SK-N-SH treated with all-trans-retinoic acid at 6 μM for 48 hours (cell line): Measurements from ENCODE around the gene CDX2.

Source experiments
- ATAC-seq: fragments of 200-7000 bp; cut with Tn5 transposase; 3 replicates; pipeline ENCODE4 v1.9.1; 2020; ENCODE audit warnings: mild to moderate bottlenecking, moderate library complexity
- ARNTL ChIP-seq: fragments of 450-650 bp; formaldehyde crosslinking; IDR thresholded peaks from 2 replicates; pipeline ENCODE4 v1.5.0; 2020; ENCODE audit warnings: low read depth, mild to moderate bottlenecking, moderate library complexity, borderline replicate concordance
- BACH2 ChIP-seq: fragments of 250-450 bp; sonication (Bioruptor Pico); IDR thresholded peaks from 2 replicates; pipeline ENCODE4 v1.9.0; 2021; ENCODE audit warnings: mild to moderate bottlenecking, borderline replicate concordance
- CSDC2 ChIP-seq: fragments of 250-450 bp; sonication (Bioruptor Pico); IDR thresholded peaks from 2 replicates; pipeline ENCODE4 v1.5.0; 2020; ENCODE audit warnings: mild to moderate bottlenecking, moderate library complexity
- ESRRG ChIP-seq: fragments of 250-450 bp; sonication (Bioruptor Pico); IDR thresholded peaks from 2 replicates; pipeline ENCODE4 v1.6.1; 2021; ENCODE audit warnings: mild to moderate bottlenecking
- GLIS3 ChIP-seq: fragments of 250-450 bp; sonication (Bioruptor Pico); IDR thresholded peaks from 2 replicates; pipeline ENCODE4 v1.5.0; 2020; ENCODE audit warnings: mild to moderate bottlenecking, moderate library complexity
- ISL1 ChIP-seq: fragments of 250-450 bp; sonication (Bioruptor Pico); IDR thresholded peaks from 2 replicates; pipeline ENCODE4 v2.1.2; 2022; ENCODE audit warnings: mild to moderate bottlenecking, moderate library complexity
- OSR1 ChIP-seq: fragments of 250-450 bp; sonication (Bioruptor Pico); IDR thresholded peaks from 2 replicates; pipeline ENCODE4 v1.8.0; 2022; ENCODE audit warnings: moderate library complexity, mild to moderate bottlenecking, inconsistent platforms
- PPARA ChIP-seq: fragments of 250-450 bp; sonication (Bioruptor Pico); IDR thresholded peaks from 2 replicates; pipeline ENCODE4 v1.5.0; 2020; ENCODE audit warnings: mild to moderate bottlenecking, borderline replicate concordance
- RARB ChIP-seq: fragments of 250-450 bp; sonication (Bioruptor Pico); IDR thresholded peaks from 2 replicates; pipeline ENCODE4 v1.8.0; 2021; ENCODE audit warnings: mild to moderate bottlenecking, moderate library complexity
- SNAI2 ChIP-seq: fragments of 250-450 bp; sonication (Bioruptor Pico); IDR thresholded peaks from 2 replicates; pipeline ENCODE4 v1.5.0; 2020; ENCODE audit warnings: mild to moderate bottlenecking, moderate library complexity
- TCF4 ChIP-seq: fragments of 250-450 bp; sonication (Bioruptor Pico); IDR thresholded peaks from 2 replicates; pipeline ENCODE4 v1.8.0; 2021; ENCODE audit warnings: mild to moderate bottlenecking, moderate library complexity, borderline replicate concordance
- TOX ChIP-seq: fragments of 250-450 bp; sonication (Bioruptor Pico); IDR thresholded peaks from 2 replicates; pipeline ENCODE4 v1.8.0; 2021; ENCODE audit warnings: mild to moderate bottlenecking, moderate library complexity, borderline replicate concordance
- ZC3H10 ChIP-seq: fragments of 250-450 bp; sonication (Bioruptor Pico); IDR thresholded peaks from 2 replicates; pipeline ENCODE4 v1.5.1; 2021; ENCODE audit warnings: mild to moderate bottlenecking, moderate library complexity
- ZFP3 ChIP-seq: fragments of 250-450 bp; sonication (Bioruptor Pico); IDR thresholded peaks from 2 replicates; pipeline ENCODE4 v1.5.0; 2020; ENCODE audit warnings: mild to moderate bottlenecking, moderate library complexity
- ZFP30 ChIP-seq: fragments of 450-650 bp; formaldehyde crosslinking; IDR thresholded peaks from 2 replicates; pipeline ENCODE4 v1.5.0; 2022; ENCODE audit warnings: mild to moderate bottlenecking, moderate library complexity
- ZNF565 ChIP-seq: fragments of 450-650 bp; formaldehyde crosslinking; conservative IDR thresholded peaks from 2 replicates; pipeline ENCODE4 v1.5.0; 2020; ENCODE audit warnings: low read depth, mild to moderate bottlenecking, moderate library complexity
- ZNF70 ChIP-seq: fragments of 450-650 bp; formaldehyde crosslinking; IDR thresholded peaks from 2 replicates; pipeline ENCODE4 v1.5.0; 2020; ENCODE audit warnings: mild to moderate bottlenecking, moderate library complexity
- ZNF8 ChIP-seq: fragments of 450-650 bp; formaldehyde crosslinking; IDR thresholded peaks from 2 replicates; pipeline ENCODE4 v1.5.0; 2020; ENCODE audit warnings: mild to moderate bottlenecking, moderate library complexity
- TF ChIP-seq, protein P1 (sequence below): fragments of 250-450 bp; sonication (Bioruptor Pico); IDR thresholded peaks from 2 replicates; pipeline ENCODE4 v1.5.1; 2021; ENCODE audit warnings: mild to moderate bottlenecking, moderate library complexity
- TF ChIP-seq, protein P2 (sequence below): fragments of 250-450 bp; sonication (Bioruptor Pico); IDR thresholded peaks from 2 replicates; pipeline ENCODE4 v1.5.1; 2020; ENCODE audit warnings: low read depth, mild to moderate bottlenecking, moderate library complexity
- TF ChIP-seq, protein P3 (sequence below): fragments of 250-450 bp; sonication (Bioruptor Pico); IDR thresholded peaks from 2 replicates; pipeline ENCODE4 v1.5.0; 2020; ENCODE audit warnings: mild to moderate bottlenecking, moderate library complexity
- TF ChIP-seq, protein P4 (sequence below): fragments of 250-450 bp; sonication (Bioruptor Pico); IDR thresholded peaks from 2 replicates; pipeline ENCODE4 v1.8.0; 2020; ENCODE audit warnings: mild to moderate bottlenecking, moderate library complexity, borderline replicate concordance
- TF ChIP-seq, protein P5 (sequence below): fragments of 250-450 bp; sonication (Bioruptor Pico); IDR thresholded peaks from 2 replicates; pipeline ENCODE4 v1.8.0; 2021; ENCODE audit warnings: low read depth, mild to moderate bottlenecking, moderate library complexity, borderline replicate concordance

Gene CDX2

DNA sequence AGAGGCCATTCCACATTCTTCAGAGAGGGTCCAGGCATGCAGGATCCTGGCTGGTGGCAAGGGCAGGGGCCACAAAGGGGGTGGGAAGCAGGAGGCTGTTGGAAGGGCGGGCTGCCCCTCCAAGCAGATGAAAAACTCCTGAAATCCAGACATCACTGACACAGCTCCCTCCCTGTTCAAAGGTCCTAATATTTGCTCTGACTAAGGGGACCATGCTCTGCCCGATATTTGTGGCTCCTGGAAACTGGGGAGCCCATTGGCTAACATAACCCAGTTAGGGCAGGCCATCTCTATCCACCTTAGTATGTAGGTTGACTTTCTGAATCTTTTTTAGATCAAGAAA is 3.3 kb upstream of the CDX2 start:
- no peak for TF ChIP-seq ZFP30 (CRISPR knock-in tag)
- TF ChIP-seq RARB (CRISPR knock-in tag) = no peak
- TF ChIP-seq ZNF8 (CRISPR knock-in tag) = no peak
- TF ChIP-seq ZNF565 (CRISPR knock-in tag) = no peak
- TF ChIP-seq SNAI2 = no peak
- TF ChIP-seq OSR1 = no peak
- TF ChIP-seq ARNTL = no peak
- TF ChIP-seq TOX (CRISPR knock-in tag) = no peak
- ATAC-seq = no peak

DNA sequence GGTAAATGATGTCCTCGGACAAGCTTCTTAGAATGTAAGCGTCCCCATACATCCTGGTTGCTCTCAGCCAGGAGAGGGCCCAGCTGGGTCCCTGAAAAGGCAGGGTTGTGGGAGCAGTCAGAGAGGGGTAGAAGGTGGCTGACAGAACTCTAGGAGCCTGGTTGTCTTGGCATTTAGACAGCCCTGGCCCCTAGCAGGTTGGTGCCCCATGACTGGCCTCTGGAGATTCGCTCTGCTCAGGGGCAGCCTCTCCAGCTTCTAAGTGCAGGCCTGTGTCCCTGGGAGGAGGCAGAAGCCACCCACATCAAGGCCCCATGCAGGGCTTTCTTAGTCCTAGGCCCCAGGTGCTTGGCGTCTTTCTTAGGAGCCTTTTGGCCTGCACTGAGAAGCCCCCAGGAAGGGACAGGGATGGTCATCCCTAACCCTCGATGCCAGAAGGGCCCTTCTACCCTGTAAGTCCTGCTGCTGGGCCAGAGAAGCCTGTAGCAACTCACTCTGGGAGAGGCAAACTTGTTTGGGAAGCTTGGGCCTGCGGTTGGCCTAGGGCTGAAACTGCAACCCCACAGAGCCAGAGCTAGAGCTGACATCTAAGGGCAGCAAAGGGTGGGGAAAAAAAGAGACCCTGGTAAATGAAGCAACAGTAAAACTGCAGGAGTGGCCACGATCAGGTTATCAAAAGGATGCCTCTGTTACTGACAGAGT is 2.8 kb upstream of the CDX2 start:
- no peak for TF ChIP-seq ZNF70
- TF ChIP-seq, protein P1, sequence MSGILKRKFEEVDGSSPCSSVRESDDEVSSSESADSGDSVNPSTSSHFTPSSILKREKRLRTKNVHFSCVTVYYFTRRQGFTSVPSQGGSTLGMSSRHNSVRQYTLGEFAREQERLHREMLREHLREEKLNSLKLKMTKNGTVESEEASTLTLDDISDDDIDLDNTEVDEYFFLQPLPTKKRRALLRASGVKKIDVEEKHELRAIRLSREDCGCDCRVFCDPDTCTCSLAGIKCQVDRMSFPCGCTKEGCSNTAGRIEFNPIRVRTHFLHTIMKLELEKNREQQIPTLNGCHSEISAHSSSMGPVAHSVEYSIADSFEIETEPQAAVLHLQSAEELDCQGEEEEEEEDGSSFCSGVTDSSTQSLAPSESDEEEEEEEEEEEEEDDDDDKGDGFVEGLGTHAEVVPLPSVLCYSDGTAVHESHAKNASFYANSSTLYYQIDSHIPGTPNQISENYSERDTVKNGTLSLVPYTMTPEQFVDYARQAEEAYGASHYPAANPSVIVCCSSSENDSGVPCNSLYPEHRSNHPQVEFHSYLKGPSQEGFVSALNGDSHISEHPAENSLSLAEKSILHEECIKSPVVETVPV (CRISPR knock-in tag) = no peak
- ATAC-seq = no peak

DNA sequence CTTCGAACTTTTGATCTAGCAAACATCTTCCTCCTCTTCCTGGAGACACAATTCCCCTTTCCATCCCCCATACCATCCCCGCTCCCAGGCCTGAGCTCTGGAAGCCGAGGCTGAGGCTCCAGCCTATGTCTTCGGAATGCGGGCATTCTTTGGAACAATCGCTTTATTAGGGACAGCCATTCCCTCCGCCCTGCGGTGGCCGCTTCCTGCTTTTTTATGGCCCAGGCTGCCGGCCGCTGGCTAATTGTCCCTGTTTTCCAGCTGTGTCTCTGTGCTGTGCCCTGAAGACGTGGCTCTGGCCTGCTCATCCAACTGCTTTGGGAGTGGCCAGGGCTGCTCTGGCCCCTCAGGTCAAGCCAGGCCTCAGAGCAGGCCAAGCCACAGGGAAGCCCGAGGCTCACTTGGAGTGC is 2.1 kb upstream of the CDX2 start:
- no peak for ATAC-seq

DNA sequence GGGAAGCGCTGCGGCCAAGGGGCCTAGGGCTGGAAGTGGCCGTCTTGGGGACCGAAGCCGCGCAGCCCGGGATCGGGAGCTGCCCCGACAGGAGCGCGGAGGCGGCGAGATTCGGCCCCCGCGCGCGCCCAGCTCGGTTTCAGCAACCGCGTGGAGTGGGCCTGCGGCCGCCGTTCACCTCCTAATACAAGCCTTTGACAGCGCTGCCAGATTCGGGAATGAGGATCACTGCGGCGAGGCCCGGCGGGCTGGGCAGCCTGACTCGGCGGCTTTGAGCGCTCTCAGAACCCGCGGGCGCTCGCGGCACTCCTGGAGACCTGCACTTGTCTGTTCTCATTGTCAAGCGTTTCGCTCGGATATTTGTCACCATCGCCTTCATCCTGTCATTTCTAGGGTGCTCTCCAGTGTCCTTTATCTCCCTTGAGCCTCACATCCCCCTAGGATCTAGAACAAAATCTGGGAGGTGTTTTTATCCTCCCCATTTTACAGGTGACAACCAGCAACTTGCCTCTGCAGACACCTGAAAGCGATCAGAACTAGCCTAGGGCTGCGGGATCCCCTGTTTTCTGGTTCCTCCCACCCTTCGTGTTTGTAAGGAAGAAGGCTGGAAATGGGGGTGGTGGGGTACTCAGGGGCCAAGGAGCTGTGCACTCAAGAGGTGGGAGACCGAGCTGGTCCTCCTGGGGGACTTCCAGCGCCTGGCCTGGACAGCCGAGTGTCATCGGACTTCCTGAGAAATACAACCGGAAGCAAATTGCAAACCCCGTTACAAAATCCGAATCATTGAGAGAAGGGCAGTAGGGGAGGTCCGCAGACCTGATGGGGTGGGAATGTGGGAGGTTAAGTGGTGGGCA is 1.5 kb upstream of the CDX2 start:
- no peak for ATAC-seq
- no peak for TF ChIP-seq CSDC2 (CRISPR knock-in tag)
- TF ChIP-seq ESRRG = no peak
- no peak for TF ChIP-seq BACH2 (CRISPR knock-in tag)
- TF ChIP-seq, protein P2, sequence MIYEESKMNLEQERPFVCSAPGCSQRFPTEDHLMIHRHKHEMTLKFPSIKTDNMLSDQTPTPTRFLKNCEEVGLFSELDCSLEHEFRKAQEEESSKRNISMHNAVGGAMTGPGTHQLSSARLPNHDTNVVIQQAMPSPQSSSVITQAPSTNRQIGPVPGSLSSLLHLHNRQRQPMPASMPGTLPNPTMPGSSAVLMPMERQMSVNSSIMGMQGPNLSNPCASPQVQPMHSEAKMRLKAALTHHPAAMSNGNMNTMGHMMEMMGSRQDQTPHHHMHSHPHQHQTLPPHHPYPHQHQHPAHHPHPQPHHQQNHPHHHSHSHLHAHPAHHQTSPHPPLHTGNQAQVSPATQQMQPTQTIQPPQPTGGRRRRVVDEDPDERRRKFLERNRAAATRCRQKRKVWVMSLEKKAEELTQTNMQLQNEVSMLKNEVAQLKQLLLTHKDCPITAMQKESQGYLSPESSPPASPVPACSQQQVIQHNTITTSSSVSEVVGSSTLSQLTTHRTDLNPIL (CRISPR knock-in tag) = no peak
- TF ChIP-seq, protein P3, sequence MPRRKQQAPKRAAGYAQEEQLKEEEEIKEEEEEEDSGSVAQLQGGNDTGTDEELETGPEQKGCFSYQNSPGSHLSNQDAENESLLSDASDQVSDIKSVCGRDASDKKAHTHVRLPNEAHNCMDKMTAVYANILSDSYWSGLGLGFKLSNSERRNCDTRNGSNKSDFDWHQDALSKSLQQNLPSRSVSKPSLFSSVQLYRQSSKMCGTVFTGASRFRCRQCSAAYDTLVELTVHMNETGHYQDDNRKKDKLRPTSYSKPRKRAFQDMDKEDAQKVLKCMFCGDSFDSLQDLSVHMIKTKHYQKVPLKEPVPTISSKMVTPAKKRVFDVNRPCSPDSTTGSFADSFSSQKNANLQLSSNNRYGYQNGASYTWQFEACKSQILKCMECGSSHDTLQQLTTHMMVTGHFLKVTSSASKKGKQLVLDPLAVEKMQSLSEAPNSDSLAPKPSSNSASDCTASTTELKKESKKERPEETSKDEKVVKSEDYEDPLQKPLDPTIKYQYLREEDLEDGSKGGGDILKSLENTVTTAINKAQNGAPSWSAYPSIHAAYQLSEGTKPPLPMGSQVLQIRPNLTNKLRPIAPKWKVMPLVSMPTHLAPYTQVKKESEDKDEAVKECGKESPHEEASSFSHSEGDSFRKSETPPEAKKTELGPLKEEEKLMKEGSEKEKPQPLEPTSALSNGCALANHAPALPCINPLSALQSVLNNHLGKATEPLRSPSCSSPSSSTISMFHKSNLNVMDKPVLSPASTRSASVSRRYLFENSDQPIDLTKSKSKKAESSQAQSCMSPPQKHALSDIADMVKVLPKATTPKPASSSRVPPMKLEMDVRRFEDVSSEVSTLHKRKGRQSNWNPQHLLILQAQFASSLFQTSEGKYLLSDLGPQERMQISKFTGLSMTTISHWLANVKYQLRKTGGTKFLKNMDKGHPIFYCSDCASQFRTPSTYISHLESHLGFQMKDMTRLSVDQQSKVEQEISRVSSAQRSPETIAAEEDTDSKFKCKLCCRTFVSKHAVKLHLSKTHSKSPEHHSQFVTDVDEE (CRISPR knock-in tag) = no peak
- TF ChIP-seq SNAI2 = no peak
- no peak for TF ChIP-seq ZNF565 (CRISPR knock-in tag)
- TF ChIP-seq OSR1 = no peak
- no peak for TF ChIP-seq ZNF70
- no peak for TF ChIP-seq ISL1 (CRISPR knock-in tag)

More for the DNA sequence above, 2.1 kb upstream of the CDX2 start:
- no peak for TF ChIP-seq TCF4 (CRISPR knock-in tag)
- no peak for TF ChIP-seq ZNF70
- TF ChIP-seq TOX (CRISPR knock-in tag) = no peak
- no peak for TF ChIP-seq ZNF8 (CRISPR knock-in tag)
- TF ChIP-seq ESRRG = no peak
- no peak for TF ChIP-seq ARNTL
- no peak for TF ChIP-seq ZC3H10 (CRISPR knock-in tag)
- TF ChIP-seq RARB (CRISPR knock-in tag) = no peak
- TF ChIP-seq, protein P1 (CRISPR knock-in tag) = no peak
- TF ChIP-seq SNAI2 = no peak
- TF ChIP-seq, protein P4, sequence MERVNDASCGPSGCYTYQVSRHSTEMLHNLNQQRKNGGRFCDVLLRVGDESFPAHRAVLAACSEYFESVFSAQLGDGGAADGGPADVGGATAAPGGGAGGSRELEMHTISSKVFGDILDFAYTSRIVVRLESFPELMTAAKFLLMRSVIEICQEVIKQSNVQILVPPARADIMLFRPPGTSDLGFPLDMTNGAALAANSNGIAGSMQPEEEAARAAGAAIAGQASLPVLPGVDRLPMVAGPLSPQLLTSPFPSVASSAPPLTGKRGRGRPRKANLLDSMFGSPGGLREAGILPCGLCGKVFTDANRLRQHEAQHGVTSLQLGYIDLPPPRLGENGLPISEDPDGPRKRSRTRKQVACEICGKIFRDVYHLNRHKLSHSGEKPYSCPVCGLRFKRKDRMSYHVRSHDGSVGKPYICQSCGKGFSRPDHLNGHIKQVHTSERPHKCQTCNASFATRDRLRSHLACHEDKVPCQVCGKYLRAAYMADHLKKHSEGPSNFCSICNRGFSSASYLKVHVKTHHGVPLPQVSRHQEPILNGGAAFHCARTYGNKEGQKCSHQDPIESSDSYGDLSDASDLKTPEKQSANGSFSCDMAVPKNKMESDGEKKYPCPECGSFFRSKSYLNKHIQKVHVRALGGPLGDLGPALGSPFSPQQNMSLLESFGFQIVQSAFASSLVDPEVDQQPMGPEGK (CRISPR knock-in tag) = no peak
- no peak for TF ChIP-seq ZNF565 (CRISPR knock-in tag)
- no peak for TF ChIP-seq BACH2 (CRISPR knock-in tag)
- TF ChIP-seq CSDC2 (CRISPR knock-in tag) = no peak
- TF ChIP-seq GLIS3 (CRISPR knock-in tag) = no peak
- TF ChIP-seq, protein P5, sequence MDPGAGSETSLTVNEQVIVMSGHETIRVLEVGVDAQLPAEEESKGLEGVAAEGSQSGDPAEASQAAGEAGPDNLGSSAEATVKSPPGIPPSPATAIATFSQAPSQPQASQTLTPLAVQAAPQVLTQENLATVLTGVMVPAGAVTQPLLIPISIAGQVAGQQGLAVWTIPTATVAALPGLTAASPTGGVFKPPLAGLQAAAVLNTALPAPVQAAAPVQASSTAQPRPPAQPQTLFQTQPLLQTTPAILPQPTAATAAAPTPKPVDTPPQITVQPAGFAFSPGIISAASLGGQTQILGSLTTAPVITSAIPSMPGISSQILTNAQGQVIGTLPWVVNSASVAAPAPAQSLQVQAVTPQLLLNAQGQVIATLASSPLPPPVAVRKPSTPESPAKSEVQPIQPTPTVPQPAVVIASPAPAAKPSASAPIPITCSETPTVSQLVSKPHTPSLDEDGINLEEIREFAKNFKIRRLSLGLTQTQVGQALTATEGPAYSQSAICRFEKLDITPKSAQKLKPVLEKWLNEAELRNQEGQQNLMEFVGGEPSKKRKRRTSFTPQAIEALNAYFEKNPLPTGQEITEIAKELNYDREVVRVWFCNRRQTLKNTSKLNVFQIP = no peak
- TF ChIP-seq ZFP30 (CRISPR knock-in tag) = no peak
- no peak for TF ChIP-seq OSR1
- no peak for TF ChIP-seq PPARA (CRISPR knock-in tag)
- TF ChIP-seq ZFP3 = no peak
- TF ChIP-seq, all 23 proteins: peak for 0
